ENCODE data around the gene SMARCE1. TPM values are rescaled to one million over a fixed set of nuclear protein-coding genes. Genes with fewer than 3 reads are reported as not detected.

SMARCE1 gene
- total and polyA plus RNA-seq, 9 of the 15 experiments (the other 6 are each of a cell fraction or from before 2014, with no cell fraction given) = 64.1 to 142 (median 114) TPM

DNA sequence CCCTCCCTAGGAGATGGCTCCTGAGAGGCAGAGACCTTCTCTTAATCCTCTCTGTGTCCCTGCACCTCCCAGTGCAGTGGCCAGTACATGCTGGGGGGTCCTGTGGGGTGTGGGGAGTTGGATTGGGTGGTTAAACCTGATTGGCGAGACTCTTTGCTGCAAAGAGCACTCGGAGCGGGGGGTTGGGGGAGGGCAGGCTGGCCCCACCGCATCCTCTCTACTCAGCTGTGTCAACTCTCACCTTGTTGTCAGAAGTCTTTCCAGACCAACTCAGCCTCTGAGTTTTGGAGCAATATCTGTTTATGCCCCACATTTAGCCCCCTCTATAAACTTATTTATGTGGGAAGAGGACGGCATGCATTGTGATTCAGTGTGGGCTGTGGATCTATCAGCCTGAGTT lies 40.0 kb downstream of the SMARCE1 start (continued):
- TF ChIP-seq CBX3 (IDR thresholded peaks at IDR 0.05; ENCODE audit: borderline replicate concordance in 1 of 2, low read length in 2 of 2) (no peak), ZNF347 (CRISPR knock-in tag; IDR thresholded peaks at IDR 0.05; ENCODE audit: low read depth) (no peak), FOXM1 (IDR thresholded peaks at IDR 0.05; ENCODE audit: low read depth) (no peak), FOXM1 (CRISPR knock-in tag; IDR thresholded peaks at IDR 0.05; ENCODE audit: low read depth) (no peak), SRSF7 (optimal IDR thresholded peaks at IDR 0.05; ENCODE audit: low read depth, low read length) (no peak), ZNF282 (CRISPR knock-in tag; IDR thresholded peaks at IDR 0.05) (no peak), SPI1 (IDR thresholded peaks at IDR 0.05; ENCODE audit: borderline replicate concordance, low read depth, low read length) (no peak), U2AF1 (optimal IDR thresholded peaks at IDR 0.05; ENCODE audit: low read depth, low read length) (no peak), TARDBP (IDR thresholded peaks at IDR 0.05) (no peak), ELF1 (tag; IDR thresholded peaks at IDR 0.05) (no peak), ATF4 (CRISPR knock-in tag; IDR thresholded peaks at IDR 0.05) (no peak), ELF2 (CRISPR knock-in tag; IDR thresholded peaks at IDR 0.05) (no peak)
